Measurements from ENCODE around the gene VSIG10.

VSIG10 gene

DNA sequence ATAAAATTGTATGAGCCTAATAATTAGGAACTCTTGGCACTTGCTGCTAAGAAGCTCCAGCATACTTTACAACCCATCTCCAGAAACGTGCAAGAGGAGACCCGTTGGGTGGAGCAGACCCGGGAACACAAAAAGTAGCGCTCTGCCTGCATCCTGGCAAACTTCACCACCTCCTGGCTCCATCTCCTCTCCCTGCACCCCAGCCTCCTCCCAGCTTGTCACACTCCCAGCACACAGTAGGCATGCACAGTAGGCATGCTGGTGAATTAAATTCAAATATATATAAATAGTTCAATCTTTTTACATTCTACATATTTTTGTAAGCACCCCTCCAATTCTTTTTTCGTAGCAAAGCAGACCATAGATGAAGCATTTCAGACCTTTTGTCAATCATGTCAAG, 1.2 kb downstream of the VSIG10 start:
- peak overlapping the region; percentile 63 for H3K27ac ChIP-seq (ENCODE audit: poor library complexity, severe bottlenecking)
- no peaks in the 10 kb centered on the region for H3K9me3 ChIP-seq (ENCODE audit: severe bottlenecking)
- H3K4me1 ChIP-seq (ENCODE audit: insufficient read depth, poor library complexity, severe bottlenecking) = peaks cover 13% of the 10 kb centered on the region
- no peak for TF ChIP-seq CTCF (IDR thresholded peaks at IDR 0.05; ENCODE audit: poor library complexity, severe bottlenecking)
- H3K36me3 ChIP-seq (ENCODE audit: low read depth) = no peaks in the 10 kb centered on the region
- DNase-seq (ENCODE audit: low spot score) (no peak), ATAC-seq (ENCODE audit: low read depth) (no peak)
- peak overlapping the region; percentile 79 for H3K4me3 ChIP-seq (ENCODE audit: severe bottlenecking)
- no peaks in the 10 kb centered on the region for H3K27me3 ChIP-seq (ENCODE audit: insufficient read depth, poor library complexity, severe bottlenecking)

- Histone ChIP-seq H3K4me3 (ENCODE audit: severe bottlenecking) (no peak overlapping the region), H3K4me1 (ENCODE audit: insufficient read depth, poor library complexity, severe bottlenecking) (peaks cover 13% of the 10 kb centered on the region), H3K27me3 (ENCODE audit: insufficient read depth, poor library complexity, severe bottlenecking) (no peaks in the 10 kb centered on the region), H3K27ac (ENCODE audit: poor library complexity, severe bottlenecking) (peak overlapping the region; percentile 63), H3K9me3 (ENCODE audit: severe bottlenecking) (no peaks in the 10 kb centered on the region), H3K36me3 (ENCODE audit: low read depth) (no peaks in the 10 kb centered on the region)
- DNase-seq (ENCODE audit: low spot score) (peak; percentile 76), ATAC-seq (ENCODE audit: low read depth) (peak; percentile 77)
- no peak for TF ChIP-seq CTCF (IDR thresholded peaks at IDR 0.05; ENCODE audit: poor library complexity, severe bottlenecking)
Measured at GRCh38 chr12:118102070-118102469, 1.7 kb downstream of the VSIG10 start.

DNA sequence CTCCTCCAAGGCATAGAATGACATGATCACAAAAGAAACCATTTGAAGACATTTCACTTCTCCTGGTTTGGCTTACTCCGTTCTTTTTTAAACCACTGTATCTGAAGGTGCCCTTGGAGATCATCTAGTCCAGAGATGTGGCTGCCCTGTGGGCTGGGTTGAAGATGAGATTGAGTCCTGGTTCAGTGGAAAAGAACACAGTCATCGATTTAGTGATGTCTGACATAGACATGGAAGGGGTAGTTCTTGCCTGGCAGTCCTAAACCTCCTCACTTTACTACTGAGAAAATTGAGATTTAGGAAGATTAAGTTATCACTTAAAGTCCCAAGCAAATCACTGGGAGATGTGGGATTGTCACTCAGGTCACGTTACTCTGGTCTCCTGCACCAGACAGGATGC, 2.8 kb downstream of the VSIG10 start:
- no peaks in the 10 kb centered on the region for H3K27me3 ChIP-seq (ENCODE audit: insufficient read depth, poor library complexity, severe bottlenecking)
- H3K9me3 ChIP-seq (ENCODE audit: severe bottlenecking) = no peaks in the 10 kb centered on the region
- ATAC-seq (ENCODE audit: low read depth) = no peak
- DNase-seq (ENCODE audit: low spot score) = no peak
- no peaks in the 10 kb centered on the region for H3K36me3 ChIP-seq (ENCODE audit: low read depth)
- no peak for TF ChIP-seq CTCF (IDR thresholded peaks at IDR 0.05; ENCODE audit: poor library complexity, severe bottlenecking)
- H3K27ac ChIP-seq (ENCODE audit: poor library complexity, severe bottlenecking) = peak overlapping the region; percentile 63
- H3K4me3 ChIP-seq (ENCODE audit: severe bottlenecking) = no peak overlapping the region
- H3K4me1 ChIP-seq (ENCODE audit: insufficient read depth, poor library complexity, severe bottlenecking) = peaks cover 13% of the 10 kb centered on the region

DNA sequence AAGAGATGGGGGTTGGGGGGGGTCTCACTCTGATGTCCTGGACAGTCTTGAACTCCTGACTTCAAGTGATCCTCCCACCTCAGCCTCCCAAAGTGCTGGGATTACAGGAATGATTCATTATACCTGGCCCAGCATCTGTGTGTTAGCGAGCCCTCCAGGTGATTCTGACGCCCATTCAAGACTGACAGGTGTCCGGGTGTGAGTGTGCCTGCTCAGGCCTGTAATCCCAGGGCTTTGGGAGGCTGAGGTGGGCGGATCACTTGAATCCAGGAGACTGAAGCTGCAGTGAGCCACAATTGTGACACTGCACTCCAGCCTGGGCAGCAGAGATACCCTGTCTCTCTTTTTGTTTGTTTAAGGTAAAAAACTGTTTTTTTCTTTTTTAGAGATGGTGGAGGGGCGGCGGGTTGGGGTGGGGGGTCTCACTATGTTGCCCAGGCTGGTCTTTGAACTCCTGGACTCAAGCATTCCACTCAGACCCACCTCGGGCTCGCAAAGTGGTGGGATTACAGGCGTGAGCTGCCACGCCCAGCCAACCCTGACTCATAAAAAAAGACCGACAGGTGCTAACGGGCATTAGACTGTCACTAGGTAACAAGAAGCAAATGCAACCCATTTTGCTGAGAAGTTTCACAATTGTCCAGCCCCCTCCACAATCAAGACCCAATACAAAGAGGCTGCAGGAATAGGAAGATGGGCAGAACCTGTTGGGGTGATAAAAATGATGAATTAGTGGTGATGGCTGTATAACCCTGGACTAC, 4.7 kb downstream of the VSIG10 start:
- Histone ChIP-seq H3K27me3 (ENCODE audit: insufficient read depth, poor library complexity, severe bottlenecking) (no peaks in the 10 kb centered on the region), H3K4me3 (ENCODE audit: severe bottlenecking) (no peak overlapping the region), H3K9me3 (ENCODE audit: severe bottlenecking) (no peaks in the 10 kb centered on the region), H3K36me3 (ENCODE audit: low read depth) (no peaks in the 10 kb centered on the region), H3K4me1 (ENCODE audit: insufficient read depth, poor library complexity, severe bottlenecking) (peaks cover 13% of the 10 kb centered on the region), H3K27ac (ENCODE audit: poor library complexity, severe bottlenecking) (no peak overlapping the region)
- ATAC-seq (ENCODE audit: low read depth) = no peak
- DNase-seq (ENCODE audit: low spot score) = no peak
- TF ChIP-seq CTCF (IDR thresholded peaks at IDR 0.05; ENCODE audit: poor library complexity, severe bottlenecking) = no peak

- H3K27me3 ChIP-seq (ENCODE audit: insufficient read depth, poor library complexity, severe bottlenecking) = no peaks in the 10 kb centered on the region
- no peak overlapping the region for H3K27ac ChIP-seq (ENCODE audit: poor library complexity, severe bottlenecking)
- no peak for ATAC-seq (ENCODE audit: low read depth)
Measured at GRCh38 chr12:118098401-118098800, 5.4 kb downstream of the VSIG10 start.

More at GRCh38 chr12:118098401-118098800, 5.4 kb downstream of the VSIG10 start:
- TF ChIP-seq CTCF (IDR thresholded peaks at IDR 0.05; ENCODE audit: poor library complexity, severe bottlenecking) = no peak
- H3K4me1 ChIP-seq (ENCODE audit: insufficient read depth, poor library complexity, severe bottlenecking) = peaks cover 13% of the 10 kb centered on the region
- no peak for DNase-seq (ENCODE audit: low spot score)
- H3K4me3 ChIP-seq (ENCODE audit: severe bottlenecking) = no peak overlapping the region
- no peaks in the 10 kb centered on the region for H3K9me3 ChIP-seq (ENCODE audit: severe bottlenecking)
- H3K36me3 ChIP-seq (ENCODE audit: low read depth) = no peaks in the 10 kb centered on the region
